ENCODE results near the gene NALCN. TPM values are rescaled to one million over a fixed set of nuclear protein-coding genes. Genes with fewer than 3 reads are reported as not detected.

Gene NALCN
- total and polyA plus RNA-seq, 8 donors = 0.26 to 1.9 (median 0.74) TPM

- DNase-seq (no peak), ATAC-seq (no peak)
- no peak for TF ChIP-seq CTCF (IDR thresholded peaks at IDR 0.05)
- H3K36me3 ChIP-seq = no peaks in the 10 kb centered on the region
- no peaks in the 10 kb centered on the region for H3K27me3 ChIP-seq
- H3K4me3 ChIP-seq = no peak overlapping the region
- intact Hi-C loops (cut with DNase I) = no loop called here
- no peaks in the 10 kb centered on the region for H3K4me1 ChIP-seq
- H3K27ac ChIP-seq = no peak overlapping the region
- H3K9me3 ChIP-seq = no peaks in the 10 kb centered on the region
Observed at GRCh38 chr13:101007245-101007644, 409.1 kb downstream of the NALCN start.

Other genes with a start within 250 kb of the NALCN start
- 10 to 100 TPM in 1 of 2 donors, 1 to 10 TPM in 1; 7.0 to 50.0 TPM for gene ITGBL1, start 36.2 kb upstream of the NALCN start, total RNA-seq
- gene ITGBL1, start 36.2 kb upstream of the NALCN start, polyA plus RNA-seq (ENCODE audit: insufficient read length in 6 of 6) = under 1 TPM; 0.24 to 0.63 (median 0.26) TPM

All from left lung (tissue), 10 donors.